ENCODE measurements around the gene CRYZL1. TPM values are rescaled to one million over a fixed set of nuclear protein-coding genes. Genes with fewer than 3 reads are reported as not detected.
"Not testable (repeated sequence)": the region's sequence is repeated elsewhere in the genome, so short reads cannot be mapped to it uniquely, and the experiment has no call there.

The CRYZL1 gene
- total and polyA plus RNA-seq, 7 donors: 12.8 to 37.7 (median 16.1) TPM

DNA sequence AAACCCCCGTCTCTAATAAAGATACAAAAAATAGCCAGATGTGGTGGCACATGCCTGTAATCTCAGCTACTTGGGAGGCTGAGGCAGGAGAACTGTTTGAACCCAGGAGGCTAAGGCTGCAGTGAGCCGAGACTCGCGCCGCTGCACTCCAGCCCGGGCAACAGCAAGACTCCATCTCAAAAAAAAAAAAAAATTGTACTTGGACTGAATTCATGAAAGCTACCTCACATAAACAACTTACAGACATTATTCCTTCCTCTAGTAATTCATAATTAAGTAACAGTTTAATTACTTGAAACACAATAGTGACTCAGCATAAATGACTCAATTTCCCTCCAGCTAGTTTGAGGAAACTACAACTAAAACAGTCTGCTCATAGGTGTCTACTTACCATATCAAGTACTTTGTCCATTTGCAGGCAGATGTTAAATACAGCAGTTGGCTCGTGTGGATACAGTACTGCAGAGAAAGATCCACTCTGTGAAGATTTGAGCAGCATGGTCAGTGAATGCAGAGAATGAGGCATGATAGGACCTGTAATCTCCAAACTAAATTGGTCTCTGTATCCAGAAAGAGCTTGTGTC is 62.5 kb downstream of the CRYZL1 start:
- intact Hi-C loops (cut with DNase I): no loop called here
- no peaks in the 10 kb centered on the region for H3K4me1 ChIP-seq
- peak overlapping the region; percentile 48 for H3K27ac ChIP-seq
- no peak overlapping the region for H3K4me3 ChIP-seq
- peaks cover 0 to 74% of the 10 kb centered on the region in 2 donors for H3K36me3 ChIP-seq (ENCODE audit: insufficient read depth in 1 of 2, low read depth in 1 of 2)
- WGBS, 3 donors: 84 to 88% (median 87%) methylated on average over 7 of the region's 7 CpGs
- TF ChIP-seq, protein P1, sequence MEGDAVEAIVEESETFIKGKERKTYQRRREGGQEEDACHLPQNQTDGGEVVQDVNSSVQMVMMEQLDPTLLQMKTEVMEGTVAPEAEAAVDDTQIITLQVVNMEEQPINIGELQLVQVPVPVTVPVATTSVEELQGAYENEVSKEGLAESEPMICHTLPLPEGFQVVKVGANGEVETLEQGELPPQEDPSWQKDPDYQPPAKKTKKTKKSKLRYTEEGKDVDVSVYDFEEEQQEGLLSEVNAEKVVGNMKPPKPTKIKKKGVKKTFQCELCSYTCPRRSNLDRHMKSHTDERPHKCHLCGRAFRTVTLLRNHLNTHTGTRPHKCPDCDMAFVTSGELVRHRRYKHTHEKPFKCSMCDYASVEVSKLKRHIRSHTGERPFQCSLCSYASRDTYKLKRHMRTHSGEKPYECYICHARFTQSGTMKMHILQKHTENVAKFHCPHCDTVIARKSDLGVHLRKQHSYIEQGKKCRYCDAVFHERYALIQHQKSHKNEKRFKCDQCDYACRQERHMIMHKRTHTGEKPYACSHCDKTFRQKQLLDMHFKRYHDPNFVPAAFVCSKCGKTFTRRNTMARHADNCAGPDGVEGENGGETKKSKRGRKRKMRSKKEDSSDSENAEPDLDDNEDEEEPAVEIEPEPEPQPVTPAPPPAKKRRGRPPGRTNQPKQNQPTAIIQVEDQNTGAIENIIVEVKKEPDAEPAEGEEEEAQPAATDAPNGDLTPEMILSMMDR (IDR thresholded peaks at IDR 0.05): no peak
- H3K9me3 ChIP-seq: no peaks in the 10 kb centered on the region
- H3K27me3 ChIP-seq (ENCODE audit: insufficient read depth in 3 of 3, low read length in 2 of 3): no peaks in the 10 kb centered on the region
- DNase-seq (no peak), ATAC-seq (peak in 3 of 4 donors; percentile 19 to 28 (median 25))

DNA sequence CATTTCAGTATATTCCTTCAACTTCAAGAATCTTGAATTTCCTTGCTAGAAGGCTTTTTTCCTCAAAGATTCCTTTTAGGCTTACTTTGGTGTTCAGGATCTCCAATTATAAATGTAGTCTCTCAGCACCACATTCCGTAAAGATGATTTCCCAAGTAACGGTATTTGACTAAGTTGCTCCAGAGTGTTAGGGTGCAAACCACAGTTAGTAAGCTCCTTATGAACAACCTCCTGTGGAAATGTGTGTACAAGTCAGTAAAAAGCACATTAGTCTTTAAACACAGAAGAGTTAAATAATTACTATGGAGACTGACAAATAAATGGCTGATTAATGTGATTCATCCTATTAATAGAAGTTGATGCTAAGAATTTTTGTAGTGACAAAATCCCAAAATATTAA is 63.3 kb downstream of the CRYZL1 start:
- Histone ChIP-seq H3K9me3 (no peaks in the 10 kb centered on the region), H3K4me3 (no peak overlapping the region), H3K27ac (no peak overlapping the region), H3K27me3 (ENCODE audit: insufficient read depth in 3 of 3, low read length in 2 of 3) (no peaks in the 10 kb centered on the region), H3K4me1 (no peaks in the 10 kb centered on the region), H3K36me3 (ENCODE audit: insufficient read depth in 1 of 2, low read depth in 1 of 2) (peaks cover 3 to 82% of the 10 kb centered on the region in 2 donors)
- intact Hi-C loops (cut with DNase I): no loop called here
- ATAC-seq (no peak), DNase-seq (no peak)
- WGBS, 3 donors: 83 to 90% (median 90%) methylated on average over 2 of the region's 2 CpGs
- TF ChIP-seq, protein P1 (IDR thresholded peaks at IDR 0.05): no peak

DNA sequence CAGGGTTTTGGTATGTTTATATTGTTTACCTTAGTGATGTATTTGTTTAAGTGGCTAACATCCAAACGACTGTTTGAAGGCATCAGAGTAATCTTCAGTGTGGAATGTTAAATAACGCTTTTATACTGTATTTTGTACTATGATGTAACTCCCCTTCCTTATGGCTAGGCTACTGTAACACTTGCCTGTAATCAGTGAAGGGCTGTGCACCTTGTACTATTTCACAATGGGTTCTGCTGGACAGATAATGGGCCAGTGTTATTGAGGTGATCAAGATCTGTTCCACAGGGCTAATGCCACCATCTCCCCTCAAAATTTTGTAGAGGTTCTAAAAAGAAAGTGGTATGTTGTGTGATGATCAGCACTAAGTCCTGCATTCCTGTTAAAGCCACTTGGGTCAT is 64.8 kb downstream of the CRYZL1 start:
- DNase-seq; H3K27ac ChIP-seq; intact Hi-C loops (cut with DNase I); H3K9me3 ChIP-seq; H3K4me1 ChIP-seq; H3K4me3 ChIP-seq; H3K27me3 ChIP-seq (ENCODE audit: insufficient read depth in 3 of 3, low read length in 2 of 3): not testable (repeated sequence)
- peak in 1 of 4 donors; percentile 28 for ATAC-seq
- WGBS, 3 donors: 52 to 70% (median 56%) methylated on average over 2 of the region's 2 CpGs
- peaks cover 3 to 86% of the 10 kb centered on the region in 2 donors for H3K36me3 ChIP-seq (ENCODE audit: insufficient read depth in 1 of 2, low read depth in 1 of 2)

DNA sequence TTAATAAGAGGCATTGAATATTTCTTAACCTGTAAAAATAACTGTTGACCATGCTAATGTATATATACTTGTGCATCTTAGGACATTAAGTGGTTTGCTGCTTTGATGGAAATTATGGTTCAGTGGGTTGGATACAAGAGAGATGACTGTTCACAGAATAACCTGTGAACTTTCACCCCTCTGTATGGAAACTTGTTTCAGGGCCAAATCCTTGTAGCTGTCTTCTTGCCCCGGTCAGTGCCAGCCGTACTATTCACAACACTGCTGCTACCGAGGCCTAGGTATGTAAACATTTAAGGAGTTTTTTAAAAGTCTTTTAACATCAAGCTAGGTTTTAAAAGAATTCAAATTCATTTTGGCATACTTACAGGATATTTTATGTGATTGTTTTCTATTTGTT is 69.2 kb downstream of the CRYZL1 start:
- ATAC-seq (no peak), DNase-seq (no peak)
- intact Hi-C loops (cut with DNase I): no loop called here
- Histone ChIP-seq H3K9me3 (no peaks in the 10 kb centered on the region), H3K27me3 (ENCODE audit: insufficient read depth in 3 of 3, low read length in 2 of 3) (no peaks in the 10 kb centered on the region), H3K4me1 (no peaks in the 10 kb centered on the region), H3K27ac (no peak overlapping the region), H3K4me3 (no peak overlapping the region), H3K36me3 (ENCODE audit: insufficient read depth in 1 of 2, low read depth in 1 of 2) (peaks cover 6 to 100% of the 10 kb centered on the region in 2 donors)
- TF ChIP-seq, protein P1 (IDR thresholded peaks at IDR 0.05): no peak
- 17 to 28% (median 23%) methylated on average over 3 of the region's 3 CpGs for WGBS, 3 donors

DNA sequence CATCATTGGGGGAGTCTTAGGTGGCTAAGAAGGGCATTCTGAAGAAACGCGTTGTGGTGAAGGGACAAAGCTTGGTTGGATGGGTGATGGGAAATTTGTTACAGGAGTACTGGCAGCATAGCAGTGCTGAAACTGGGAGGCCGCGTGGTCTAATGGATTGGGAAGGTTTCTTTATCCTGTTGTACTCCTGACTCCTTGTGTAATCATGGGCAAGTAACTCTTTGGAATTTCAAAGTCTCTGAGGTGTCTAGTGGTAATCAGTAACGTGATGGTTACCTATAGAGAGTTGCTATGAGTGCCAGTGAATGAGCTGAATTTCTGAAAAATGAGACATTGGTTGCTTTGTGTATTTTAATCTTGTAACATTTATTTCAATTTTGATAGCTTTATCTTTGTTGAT is 71.5 kb downstream of the CRYZL1 start:
- Histone ChIP-seq H3K4me3 (no peak overlapping the region), H3K9me3 (no peaks in the 10 kb centered on the region), H3K27ac (no peak overlapping the region), H3K27me3 (ENCODE audit: insufficient read depth in 3 of 3, low read length in 2 of 3) (no peaks in the 10 kb centered on the region), H3K36me3 (ENCODE audit: insufficient read depth in 1 of 2, low read depth in 1 of 2) (peaks cover 6 to 86% of the 10 kb centered on the region in 2 donors), H3K4me1 (no peaks in the 10 kb centered on the region)
- DNase-seq (no peak), ATAC-seq (no peak)
- intact Hi-C loops (cut with DNase I): loop anchor here in 1 of 2 donors (10.0 kb wide), 1 partner anchor 55 kb away; no protein-coding TSS in a partner anchor
- 88 to 92% (median 89%) methylated on average over 5 of the region's 5 CpGs for WGBS, 3 donors
- TF ChIP-seq, protein P1 (IDR thresholded peaks at IDR 0.05): no peak

All from psoas muscle (tissue), 8 donors.